GM21825 (cell line): ENCODE data around the gene PRKD3.
"Not testable (repeated sequence)": the region's sequence is repeated elsewhere in the genome, so short reads cannot be mapped to it uniquely, and the experiment has no call there.

Experiments
- ATAC-seq: cut with Tn5 transposase; IDR thresholded peaks from one replicate; pipeline ENCODE4 v1.9.1; 2021; ENCODE audit warnings: mild to moderate bottlenecking, moderate library complexity; ENCODE audit not compliant: unreplicated experiment

Gene PRKD3

GRCh38 chr2:37317746-37318145 lies 6.9 kb downstream of the PRKD3 start:
- ATAC-seq: no peak

GRCh38 chr2:37316181-37316580 lies 8.5 kb downstream of the PRKD3 start:
- ATAC-seq: no peak

- ATAC-seq: no peak
These were observed 9.3 kb downstream of the PRKD3 start for GRCh38 chr2:37315364-37315763.

- no peak for ATAC-seq
These were observed 17.1 kb downstream of the PRKD3 start for GRCh38 chr2:37307500-37307899.

- no peak for ATAC-seq
These were observed 18.6 kb downstream of the PRKD3 start for GRCh38 chr2:37306024-37306423.

GRCh38 chr2:37302701-37303252 lies 21.9 kb downstream of the PRKD3 start:
- ATAC-seq: no peak

GRCh38 chr2:37301408-37301807 lies 23.2 kb downstream of the PRKD3 start:
- ATAC-seq: no peak

- ATAC-seq: no peak
These were observed 24.1 kb downstream of the PRKD3 start for GRCh38 chr2:37300578-37300977.

GRCh38 chr2:37300146-37300545 lies 24.5 kb downstream of the PRKD3 start:
- ATAC-seq: no peak

- ATAC-seq: no peak
These were observed 27.0 kb downstream of the PRKD3 start for GRCh38 chr2:37297632-37298031.

- no peak for ATAC-seq
These were observed 29.1 kb downstream of the PRKD3 start for GRCh38 chr2:37295469-37296073.

- not testable (repeated sequence) for ATAC-seq
These were observed 29.8 kb downstream of the PRKD3 start for GRCh38 chr2:37294858-37295257.

- no peak for ATAC-seq
These were observed 33.0 kb downstream of the PRKD3 start for GRCh38 chr2:37291680-37292079.

- no peak for ATAC-seq
These were observed 36.7 kb downstream of the PRKD3 start for GRCh38 chr2:37287966-37288365.

- ATAC-seq: no peak
These were observed 40.3 kb downstream of the PRKD3 start for GRCh38 chr2:37284381-37284780.

GRCh38 chr2:37283207-37283606 lies 41.4 kb downstream of the PRKD3 start:
- no peak for ATAC-seq

- ATAC-seq: no peak
These were observed 41.9 kb downstream of the PRKD3 start for GRCh38 chr2:37282746-37283145.

GRCh38 chr2:37281916-37282315 lies 42.7 kb downstream of the PRKD3 start:
- ATAC-seq: no peak

- ATAC-seq: no peak
These were observed 48.3 kb downstream of the PRKD3 start for GRCh38 chr2:37276291-37276690.
